GM19193 (cell line): Measurements from ENCODE around the gene CACNA1B.

Experiments
- POLR2A ChIP-seq: IDR thresholded peaks from 4 replicates; pipeline ENCODE4 v1.6.1; 2011; ENCODE audit not compliant: insufficient read depth, insufficient read length; ENCODE audit errors: extremely low read depth

The CACNA1B gene

GRCh38 chr9:137945581-137945980 is 68.0 kb downstream of the CACNA1B start:
- TF ChIP-seq POLR2A, result no peak

- no peak for TF ChIP-seq POLR2A
Measured at GRCh38 chr9:137946993-137947392, 69.4 kb downstream of the CACNA1B start.

- no peak for TF ChIP-seq POLR2A
Measured at GRCh38 chr9:137948642-137949041, 71.1 kb downstream of the CACNA1B start.

- TF ChIP-seq POLR2A, result no peak
Measured at GRCh38 chr9:137949260-137949659, 71.7 kb downstream of the CACNA1B start.

- no peak for TF ChIP-seq POLR2A
Measured at GRCh38 chr9:137951107-137951506, 73.5 kb downstream of the CACNA1B start.

GRCh38 chr9:137951597-137952490 is 74.3 kb downstream of the CACNA1B start:
- no peak for TF ChIP-seq POLR2A

GRCh38 chr9:137952976-137953666 is 75.5 kb downstream of the CACNA1B start:
- TF ChIP-seq POLR2A, result no peak

GRCh38 chr9:137953683-137954438 is 76.3 kb downstream of the CACNA1B start:
- no peak for TF ChIP-seq POLR2A

- no peak for TF ChIP-seq POLR2A
Measured at GRCh38 chr9:137955224-137955570, 77.6 kb downstream of the CACNA1B start.

- no peak for TF ChIP-seq POLR2A
Measured at GRCh38 chr9:137955586-137955985, 78.0 kb downstream of the CACNA1B start.

- TF ChIP-seq POLR2A, result no peak
Measured at GRCh38 chr9:137956039-137956438, 78.5 kb downstream of the CACNA1B start.

GRCh38 chr9:137956688-137957385 is 79.3 kb downstream of the CACNA1B start:
- TF ChIP-seq POLR2A, result no peak

GRCh38 chr9:137959641-137960411 is 82.2 kb downstream of the CACNA1B start:
- TF ChIP-seq POLR2A, result no peak

GRCh38 chr9:137960496-137960895 is 82.9 kb downstream of the CACNA1B start:
- TF ChIP-seq POLR2A, result no peak
